Umbilical cord (tissue), 2 donors: ENCODE measurements around the gene ANKRD12. TPM values are rescaled to one million over a fixed set of nuclear protein-coding genes. Genes with fewer than 3 reads are reported as not detected.
"Not testable (repeated sequence)": the region's sequence is repeated elsewhere in the genome, so short reads cannot be mapped to it uniquely, and the experiment has no call there.

Source experiments
- DNase-seq: peaks from one replicate; pipeline ENCODE4 v3.0.0-alpha.2; 2015; ENCODE audit warnings: low spot score
- total RNA-seq: library from RNA; depleted of rRNA; stranded (reverse); fragments of >200 nt; gene quantifications from one replicate; pipeline ENCODE4 v1.2.3, GENCODE V29; 2014; ENCODE audit warnings: low replicate concordance; ENCODE audit not compliant: insufficient read depth

ANKRD12 gene
- total RNA-seq, 1 donor from 2014 or later: 39.5 TPM

GRCh38 chr18:9140984-9141383 lies 4.4 kb downstream of the ANKRD12 start:
- DNase-seq: peak; percentile 14

- no peak for DNase-seq
Measured at GRCh38 chr18:9146224-9146623, 9.6 kb downstream of the ANKRD12 start.

GRCh38 chr18:9147440-9148202 lies 11.0 kb downstream of the ANKRD12 start:
- peak; percentile 81 for DNase-seq

- DNase-seq: no peak
Measured at GRCh38 chr18:9148203-9148552, 11.6 kb downstream of the ANKRD12 start.

- DNase-seq: no peak
Measured at GRCh38 chr18:9150121-9150520, 13.5 kb downstream of the ANKRD12 start.

GRCh38 chr18:9153256-9153655 lies 16.7 kb downstream of the ANKRD12 start:
- no peak for DNase-seq

GRCh38 chr18:9156604-9157249 lies 20.1 kb downstream of the ANKRD12 start:
- DNase-seq: no peak

GRCh38 chr18:9157806-9158205 lies 21.2 kb downstream of the ANKRD12 start:
- DNase-seq: no peak

GRCh38 chr18:9160014-9160413 lies 23.4 kb downstream of the ANKRD12 start:
- no peak for DNase-seq

- DNase-seq: not testable (repeated sequence)
Measured at GRCh38 chr18:9162663-9163062, 26.1 kb downstream of the ANKRD12 start.

GRCh38 chr18:9164149-9164548 lies 27.6 kb downstream of the ANKRD12 start:
- not testable (repeated sequence) for DNase-seq

GRCh38 chr18:9165883-9166282 lies 29.3 kb downstream of the ANKRD12 start:
- DNase-seq: not testable (repeated sequence)

- DNase-seq: not testable (repeated sequence)
Measured at GRCh38 chr18:9169515-9169914, 32.9 kb downstream of the ANKRD12 start.

- DNase-seq: not testable (repeated sequence)
Measured at GRCh38 chr18:9171919-9172318, 35.3 kb downstream of the ANKRD12 start.

GRCh38 chr18:9172506-9173127 lies 36.0 kb downstream of the ANKRD12 start:
- DNase-seq: no peak

GRCh38 chr18:9173770-9174233 lies 37.2 kb downstream of the ANKRD12 start:
- DNase-seq: no peak

- DNase-seq: no peak
Measured at GRCh38 chr18:9174302-9174701, 37.7 kb downstream of the ANKRD12 start.

- no peak for DNase-seq
Measured at GRCh38 chr18:9175115-9175514, 38.5 kb downstream of the ANKRD12 start.

- DNase-seq: no peak
Measured at GRCh38 chr18:9177031-9177430, 40.5 kb downstream of the ANKRD12 start.

GRCh38 chr18:9177466-9177865 lies 40.9 kb downstream of the ANKRD12 start:
- no peak for DNase-seq

GRCh38 chr18:9178557-9178956 lies 42.0 kb downstream of the ANKRD12 start:
- no peak for DNase-seq

GRCh38 chr18:9181275-9181674 lies 44.7 kb downstream of the ANKRD12 start:
- no peak for DNase-seq
